HG03064 (cell line): Measurements from ENCODE around the gene TMEM266.
"Not testable (repeated sequence)": the region's sequence is repeated elsewhere in the genome, so short reads cannot be mapped to it uniquely, and the experiment has no call there.

ENCODE experiments used
- ATAC-seq: cut with Tn5 transposase; IDR thresholded peaks from one replicate; pipeline ENCODE4 v1.9.1; 2021; ENCODE audit warnings: low read depth; ENCODE audit not compliant: unreplicated experiment

TMEM266 gene, protein sequence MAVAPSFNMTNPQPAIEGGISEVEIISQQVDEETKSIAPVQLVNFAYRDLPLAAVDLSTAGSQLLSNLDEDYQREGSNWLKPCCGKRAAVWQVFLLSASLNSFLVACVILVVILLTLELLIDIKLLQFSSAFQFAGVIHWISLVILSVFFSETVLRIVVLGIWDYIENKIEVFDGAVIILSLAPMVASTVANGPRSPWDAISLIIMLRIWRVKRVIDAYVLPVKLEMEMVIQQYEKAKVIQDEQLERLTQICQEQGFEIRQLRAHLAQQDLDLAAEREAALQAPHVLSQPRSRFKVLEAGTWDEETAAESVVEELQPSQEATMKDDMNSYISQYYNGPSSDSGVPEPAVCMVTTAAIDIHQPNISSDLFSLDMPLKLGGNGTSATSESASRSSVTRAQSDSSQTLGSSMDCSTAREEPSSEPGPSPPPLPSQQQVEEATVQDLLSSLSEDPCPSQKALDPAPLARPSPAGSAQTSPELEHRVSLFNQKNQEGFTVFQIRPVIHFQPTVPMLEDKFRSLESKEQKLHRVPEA

DNA sequence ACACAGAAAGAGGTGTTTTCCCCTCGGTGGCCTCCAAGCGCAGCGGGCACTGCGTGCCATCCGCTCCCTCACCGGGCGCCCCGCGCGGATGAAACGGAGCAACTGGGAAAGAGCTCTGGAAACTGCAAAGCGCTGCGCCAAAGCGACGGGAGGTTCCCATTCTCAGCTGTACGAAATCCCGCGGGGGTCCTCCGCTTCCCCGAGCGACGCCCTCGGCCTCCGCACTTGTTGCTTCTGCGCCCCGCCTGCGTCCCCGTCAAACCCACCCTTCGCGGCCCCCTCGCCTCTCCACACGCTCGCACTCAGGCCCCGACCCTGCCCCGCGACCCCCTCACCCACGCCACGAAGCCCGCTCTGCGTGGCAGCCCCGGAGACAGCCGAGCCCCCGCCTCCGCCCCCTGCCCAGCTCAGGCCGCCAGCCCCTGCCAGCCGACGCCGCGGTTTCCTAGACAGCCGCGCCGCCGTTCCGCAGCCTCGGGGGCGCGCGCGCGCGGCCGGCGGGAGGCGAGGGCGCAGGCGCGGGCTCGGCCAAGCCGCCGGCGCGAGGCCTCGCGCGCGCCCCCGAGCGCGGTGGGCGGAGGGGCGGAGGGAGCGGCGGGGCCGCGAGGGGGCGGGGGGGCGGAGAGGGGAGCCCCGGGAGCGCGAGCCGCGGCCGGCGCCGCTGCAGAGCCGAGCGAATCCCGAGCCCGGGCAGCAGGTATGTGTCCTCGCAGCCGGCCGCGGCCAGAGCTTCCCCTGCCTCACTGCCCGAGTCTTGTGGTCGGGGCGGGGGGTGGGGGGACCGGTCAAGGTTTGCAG is at the start of gene TMEM266:
Gene TMEM266, plus strand, starts transcription at position 666 of the 798 bp plus-strand sequence. CDS start 74,279 bp downstream, outside the sequence.
- ATAC-seq: no peak

DNA sequence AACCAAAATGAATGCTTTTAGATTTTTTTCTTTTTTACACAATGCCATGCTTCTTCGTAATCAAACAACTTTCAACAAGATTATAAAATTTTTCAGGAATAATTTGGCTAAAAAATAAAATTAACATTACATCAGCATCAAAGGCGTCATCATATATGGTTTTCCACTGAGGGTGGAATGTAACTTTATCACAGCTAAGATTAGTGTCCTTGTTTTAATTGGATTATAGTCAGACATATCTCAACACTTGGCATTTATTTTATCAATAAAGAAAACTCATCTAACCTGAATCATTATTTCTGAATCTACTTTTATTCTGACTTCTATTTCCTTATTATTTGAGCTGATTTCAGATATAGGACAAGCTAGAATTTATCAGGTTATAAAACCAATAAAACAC is 49.2 kb upstream of the TMEM266 start:
- ATAC-seq: no peak

DNA sequence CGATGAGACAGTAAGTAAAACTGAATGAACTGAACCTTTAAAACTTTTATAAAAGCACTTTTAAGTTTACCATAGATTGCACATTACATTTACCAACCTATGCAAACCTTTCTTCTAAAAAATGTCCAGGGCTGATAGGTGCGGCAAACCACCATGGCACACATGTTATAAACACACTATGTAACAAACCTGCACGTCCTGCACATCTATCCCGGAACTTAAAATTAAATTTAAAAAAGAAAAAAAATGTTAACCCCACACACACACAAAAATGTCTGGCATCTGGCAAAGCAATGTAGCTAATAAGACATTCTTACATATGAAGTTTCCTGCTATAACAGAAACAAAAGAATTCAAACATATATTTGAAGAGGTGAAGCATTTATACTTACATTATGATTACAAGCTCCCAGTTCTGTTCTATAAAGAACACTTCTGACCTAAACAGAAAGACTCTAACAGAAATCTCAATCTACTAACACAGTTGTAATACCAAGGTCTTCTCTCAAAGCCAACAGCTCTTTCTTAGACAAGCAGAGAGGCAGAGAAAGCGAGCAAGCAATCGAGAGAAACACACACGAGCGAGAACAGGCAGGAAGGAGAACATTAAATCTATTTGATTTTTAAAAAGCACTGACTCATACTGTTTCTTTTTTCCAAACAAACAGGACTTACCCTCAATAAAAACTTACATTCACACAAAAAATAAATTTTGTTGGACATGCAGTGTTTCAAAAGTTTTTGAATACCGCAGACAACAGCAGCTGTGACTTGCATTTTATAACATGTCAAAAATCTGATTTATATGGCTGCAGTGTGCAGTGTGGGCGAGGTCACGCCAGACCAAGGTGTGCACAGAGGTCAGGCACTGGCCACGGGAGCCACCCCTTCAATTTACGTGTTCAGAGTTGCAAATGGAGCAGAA is 47.9 kb upstream of the TMEM266 start, which contains the start of gene NRG4:
Gene NRG4, minus strand, starts transcription at position 798 of the 925 bp plus-strand sequence. CDS start 1,194 bp downstream, outside the sequence.
- no peak for ATAC-seq

DNA sequence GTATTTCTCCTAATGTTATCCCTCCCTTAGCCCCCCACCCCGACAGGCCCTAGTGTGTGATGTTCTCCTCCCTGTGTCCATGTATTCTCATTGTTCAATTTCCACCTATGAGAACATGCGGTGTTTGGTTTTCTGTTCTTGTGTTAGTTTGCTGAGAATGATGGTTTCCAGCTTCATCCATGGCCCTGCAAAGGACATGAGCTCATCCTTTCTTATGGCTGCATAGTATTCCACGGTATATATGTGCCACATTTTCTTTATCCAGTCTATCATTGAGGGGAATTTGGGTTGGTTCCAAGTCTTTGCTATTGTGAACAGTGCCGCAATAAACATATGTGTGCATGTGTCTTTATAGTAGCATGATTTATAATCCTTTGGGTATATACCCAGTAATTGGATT is 46.3 kb upstream of the TMEM266 start:
- ATAC-seq: not testable (repeated sequence)

DNA sequence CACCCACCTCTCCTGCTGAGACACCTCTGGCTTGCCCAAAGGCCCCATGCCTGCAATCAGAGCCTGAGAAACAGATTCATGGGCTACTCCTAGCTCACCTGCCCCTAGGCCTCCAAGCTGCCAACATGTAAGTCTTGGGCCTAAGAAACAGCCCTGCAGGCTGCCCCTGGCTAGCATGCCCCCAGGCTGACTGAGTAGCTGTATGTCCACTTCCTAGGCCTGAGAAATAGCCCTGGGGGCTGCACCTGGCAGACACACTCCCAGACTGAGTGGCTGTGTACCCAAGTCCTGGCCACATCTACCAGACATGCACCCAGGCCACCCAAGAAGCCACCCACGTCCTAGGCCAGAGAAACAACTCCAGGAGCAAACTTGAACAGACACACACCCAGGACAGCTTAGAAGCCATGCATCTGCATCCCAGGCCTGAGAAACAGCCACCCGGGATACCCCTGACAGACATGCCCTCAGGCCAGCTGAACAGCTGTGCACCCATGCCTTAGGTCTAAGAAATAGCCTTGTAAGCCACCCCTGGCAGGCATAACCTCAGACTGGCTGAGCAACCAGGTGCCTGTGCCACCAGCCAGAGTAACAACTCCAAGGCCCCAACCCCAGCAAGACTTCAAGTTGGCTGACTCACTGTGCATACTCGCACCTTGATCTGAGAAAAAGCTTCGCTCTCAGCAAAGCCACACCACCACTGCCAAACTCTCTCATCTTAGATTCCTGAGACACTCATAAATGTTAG is 35.6 kb upstream of the TMEM266 start:
- ATAC-seq: no peak

DNA sequence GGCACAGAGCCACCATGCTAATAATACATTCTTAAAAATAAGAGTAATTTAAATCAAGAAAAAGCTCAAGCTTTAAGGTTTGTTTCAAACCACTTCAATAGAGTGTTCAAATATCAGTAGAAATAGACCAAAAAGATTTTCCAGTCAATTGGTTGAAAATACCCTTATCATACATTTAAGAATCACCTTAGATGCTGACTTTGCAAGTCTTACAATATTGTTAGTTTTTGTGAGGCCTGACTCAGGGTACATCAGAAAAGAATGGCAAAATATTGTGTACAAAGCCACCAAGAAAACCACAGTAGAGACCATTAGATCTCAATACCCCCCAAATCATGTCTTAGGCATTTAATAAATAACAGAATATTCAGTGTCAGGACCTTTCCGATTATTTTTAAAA is 27.7 kb upstream of the TMEM266 start:
- ATAC-seq: no peak

DNA sequence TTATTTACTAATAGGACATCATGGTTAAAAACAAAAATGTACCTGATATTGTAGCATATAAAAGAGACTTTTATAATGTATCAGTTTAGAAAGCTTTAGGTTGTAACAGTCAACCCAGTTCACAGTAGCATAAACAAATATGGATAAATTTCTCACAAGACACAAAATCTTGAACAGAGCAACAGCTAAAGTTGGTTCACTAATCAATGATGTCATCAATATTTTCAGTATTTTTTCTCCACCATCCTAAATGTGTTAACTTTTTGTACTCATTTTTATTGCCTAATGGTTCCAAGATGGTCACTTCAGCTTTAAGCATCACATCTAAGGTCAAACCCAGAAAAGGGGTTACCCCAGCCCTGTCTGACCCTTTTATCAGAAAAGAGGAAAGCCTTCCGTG is 26.3 kb upstream of the TMEM266 start:
- no peak for ATAC-seq

DNA sequence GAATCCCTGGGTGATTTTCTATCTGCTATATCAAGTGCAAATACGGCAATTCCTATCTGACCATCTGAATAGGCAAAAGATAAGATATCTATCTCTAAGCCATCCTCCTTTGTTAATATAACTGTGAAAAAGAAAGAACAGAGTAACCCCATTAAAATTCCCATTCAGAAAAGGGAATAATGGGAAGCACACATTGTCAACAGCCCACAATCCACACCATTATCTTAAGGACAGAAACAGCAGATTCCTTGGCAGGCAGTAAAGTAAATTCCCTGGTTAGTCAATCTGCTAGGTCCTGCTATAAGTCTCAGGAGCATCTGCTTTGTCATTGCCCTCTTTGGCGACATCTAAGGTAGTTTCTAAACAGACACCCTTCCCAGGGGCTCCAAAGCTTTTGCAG is 25.7 kb upstream of the TMEM266 start:
- ATAC-seq: no peak

DNA sequence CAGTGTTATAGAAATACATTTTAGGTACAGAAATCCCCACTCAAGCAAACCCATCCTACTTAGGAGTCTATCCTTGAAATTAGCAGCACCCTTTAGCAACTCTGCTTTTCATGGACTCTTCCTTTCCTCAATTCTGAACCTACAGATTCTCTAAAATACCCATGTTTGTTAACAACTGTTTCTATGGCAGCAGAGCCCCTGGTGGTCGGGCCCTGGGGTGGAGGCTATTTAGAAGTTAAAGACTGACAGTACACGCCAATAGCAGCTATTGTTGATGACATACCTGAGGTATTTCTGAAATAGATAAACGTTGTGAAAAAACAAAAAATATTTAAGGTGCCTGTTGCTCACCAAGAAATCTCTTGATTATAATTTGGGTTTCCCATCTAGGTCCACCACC is 24.2 kb upstream of the TMEM266 start:
- no peak for ATAC-seq

DNA sequence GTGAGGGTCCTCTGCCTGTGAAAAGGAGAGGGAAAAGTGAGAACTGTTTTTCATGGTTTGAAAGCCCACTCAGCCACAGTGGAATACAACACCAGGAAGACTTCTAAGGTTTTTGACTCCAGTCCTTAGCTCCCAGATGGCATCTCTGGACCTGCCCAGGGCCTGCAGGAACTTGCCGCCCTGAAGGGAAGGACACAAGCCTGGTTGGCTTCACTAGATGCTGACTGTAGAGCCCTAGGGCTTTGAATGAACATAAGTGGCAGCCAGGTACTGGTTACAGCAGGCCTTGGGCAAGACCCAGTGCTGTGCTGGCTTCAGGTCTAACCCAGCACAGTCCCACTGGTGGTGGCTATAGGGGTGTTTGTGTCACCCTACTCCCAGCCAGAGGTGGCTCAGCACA is 21.3 kb upstream of the TMEM266 start:
- no peak for ATAC-seq

DNA sequence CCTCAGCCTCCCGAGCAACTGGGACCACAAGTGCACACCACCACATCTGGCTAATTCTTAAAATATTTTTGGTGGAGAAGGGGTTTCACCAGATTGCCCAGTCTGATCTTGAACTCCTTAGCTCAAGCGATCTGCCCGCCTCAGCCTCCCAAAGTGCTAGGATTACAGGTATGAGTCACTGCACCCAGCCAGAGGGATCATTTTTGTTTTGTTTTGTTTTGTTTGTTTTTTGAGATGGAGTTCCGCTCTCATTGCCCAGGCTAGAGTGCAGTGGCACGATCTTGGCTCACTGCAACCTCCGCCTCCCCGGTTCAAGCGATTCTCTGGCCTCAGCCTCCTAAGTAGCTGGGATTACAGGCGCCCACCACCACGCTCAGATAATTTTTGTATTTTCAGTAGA is 5.6 kb upstream of the TMEM266 start:
- ATAC-seq: not testable (repeated sequence)

DNA sequence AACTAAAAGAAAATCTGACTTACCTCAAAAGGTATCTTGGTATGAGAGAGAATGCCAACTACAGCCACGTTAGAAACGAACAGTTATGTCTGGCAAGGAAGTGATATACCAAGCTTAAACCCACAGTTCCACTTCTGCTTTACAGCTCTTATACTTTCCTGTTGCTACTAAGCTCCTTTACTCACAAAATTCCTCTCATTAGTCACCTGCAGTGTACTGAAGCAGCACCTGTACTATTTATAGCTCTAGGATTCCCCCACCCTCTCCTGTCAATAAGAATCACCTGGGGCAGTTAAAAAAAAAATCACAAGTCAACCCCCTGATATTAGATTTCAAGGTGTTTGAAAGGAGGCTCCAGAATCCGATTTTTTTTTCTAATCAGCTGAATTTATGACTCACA is 2.9 kb upstream of the TMEM266 start:
- ATAC-seq: peak; percentile 61

DNA sequence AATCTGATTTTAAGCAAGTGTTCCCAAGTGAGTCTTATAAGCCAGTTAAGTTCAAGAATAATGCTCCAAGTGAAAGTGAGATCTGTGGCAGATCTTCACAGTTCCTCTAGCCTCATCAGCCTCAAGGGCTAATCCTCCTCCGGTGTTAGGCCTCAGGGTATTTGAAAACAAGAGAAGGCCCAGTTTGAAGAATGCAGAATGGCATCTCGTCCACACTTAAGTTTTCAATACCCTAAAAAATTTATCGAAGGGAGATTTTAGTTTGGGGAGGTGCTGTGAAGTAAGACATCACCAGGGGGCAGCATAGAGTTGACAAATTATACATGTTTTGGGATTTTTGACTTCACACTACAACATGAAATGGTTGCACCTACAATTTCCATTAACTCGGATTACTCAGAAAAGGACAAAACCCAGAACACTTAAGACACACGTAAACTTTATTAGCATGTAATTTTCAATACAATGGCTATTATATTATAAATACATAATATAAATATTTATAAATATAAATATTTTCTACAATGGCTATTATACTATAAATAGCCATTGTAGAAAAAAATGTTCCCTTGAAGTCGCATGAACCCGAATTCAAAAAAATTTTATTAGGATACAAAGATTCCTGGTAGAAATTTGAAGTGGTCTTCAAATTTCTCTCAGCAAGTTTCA is 2.3 kb upstream of the TMEM266 start:
- ATAC-seq: peak; percentile 21

DNA sequence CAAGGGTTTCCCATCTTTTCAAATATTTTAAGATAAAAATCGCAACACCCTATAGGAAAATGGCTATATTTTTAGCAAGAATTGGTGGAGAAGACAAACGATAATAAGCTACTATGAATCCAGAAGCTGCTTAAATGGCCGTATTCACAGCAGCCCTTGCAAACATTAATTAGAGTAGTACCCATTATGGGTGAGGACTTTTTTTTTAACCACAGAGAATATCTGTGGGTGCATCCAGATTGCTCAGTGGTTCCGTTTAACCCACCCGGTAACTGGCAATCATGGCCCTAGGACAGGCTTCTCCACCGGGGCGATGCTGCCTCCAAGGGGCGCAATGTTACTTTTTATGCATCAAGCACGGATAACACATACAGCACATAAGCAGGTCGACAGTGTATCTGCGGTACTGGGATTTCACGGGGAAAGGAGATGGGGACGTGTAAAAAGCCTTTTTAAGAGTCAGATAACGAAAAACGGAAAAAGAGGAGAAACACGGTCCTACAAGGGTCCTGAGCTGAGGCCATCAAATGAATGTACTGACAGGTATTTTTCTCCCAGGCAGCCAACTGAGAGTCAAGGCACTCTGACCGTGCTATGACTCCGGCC is 968 bp upstream of the TMEM266 start:
- ATAC-seq: no peak

DNA sequence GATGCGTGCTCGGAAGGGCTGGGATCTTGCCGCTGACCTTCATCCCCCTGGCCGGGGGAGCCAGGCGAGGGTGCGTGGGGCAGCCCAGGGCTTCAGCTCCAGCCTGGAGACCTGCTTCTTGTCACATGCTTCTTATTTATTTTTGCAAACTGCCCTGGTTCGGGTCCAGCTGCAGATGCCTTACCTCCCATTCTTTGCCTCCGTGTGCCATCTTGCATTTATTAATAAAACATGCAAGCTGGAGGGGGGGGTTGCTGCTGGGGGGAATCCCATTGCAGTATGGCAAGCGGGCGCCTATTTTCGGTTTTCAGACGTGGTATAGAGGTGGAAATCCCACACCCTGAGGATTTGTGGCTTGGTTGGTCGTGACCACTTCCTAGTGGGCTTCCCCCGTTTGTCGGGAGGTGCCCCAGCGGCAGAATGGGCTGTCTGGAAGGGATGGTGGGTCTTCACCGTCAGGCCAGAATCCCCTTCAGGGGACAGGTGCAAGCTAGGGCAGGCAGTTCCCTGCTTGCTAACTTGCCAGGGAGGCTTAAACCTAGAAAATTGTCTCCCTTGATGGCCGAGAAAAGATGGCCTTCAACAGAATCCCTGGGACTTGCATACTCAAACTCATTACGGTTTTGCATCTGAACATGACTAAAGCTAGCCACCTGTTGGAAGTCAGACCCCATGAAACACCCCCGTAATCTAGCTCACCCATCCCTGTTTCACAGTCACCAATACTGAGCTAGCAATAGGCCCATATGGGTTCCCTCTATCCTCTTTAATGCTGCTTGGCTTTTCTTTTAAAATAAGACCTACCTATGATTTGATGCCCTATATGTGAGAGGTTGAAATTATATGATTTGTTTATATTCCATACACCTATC is 569 bp downstream of the TMEM266 start:
- ATAC-seq: no peak

DNA sequence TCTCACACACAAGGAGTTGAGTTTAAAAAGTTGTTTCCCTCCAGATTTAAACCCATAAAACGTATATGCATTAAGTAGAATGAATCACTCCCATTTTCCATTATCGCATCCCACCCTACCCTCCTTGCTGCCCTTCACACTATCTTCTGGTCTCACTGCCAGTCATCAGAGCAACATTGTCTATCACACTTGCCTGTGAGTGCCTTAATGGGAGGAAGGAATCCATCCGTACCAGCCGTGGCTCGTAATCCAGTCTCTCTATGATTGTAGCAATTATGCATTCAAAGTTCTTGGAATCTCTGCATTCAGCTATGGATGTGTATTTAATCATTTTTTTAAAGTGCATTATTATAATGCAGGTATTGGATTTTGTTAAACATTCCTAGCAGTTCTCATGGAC is 1.9 kb downstream of the TMEM266 start:
- no peak for ATAC-seq

DNA sequence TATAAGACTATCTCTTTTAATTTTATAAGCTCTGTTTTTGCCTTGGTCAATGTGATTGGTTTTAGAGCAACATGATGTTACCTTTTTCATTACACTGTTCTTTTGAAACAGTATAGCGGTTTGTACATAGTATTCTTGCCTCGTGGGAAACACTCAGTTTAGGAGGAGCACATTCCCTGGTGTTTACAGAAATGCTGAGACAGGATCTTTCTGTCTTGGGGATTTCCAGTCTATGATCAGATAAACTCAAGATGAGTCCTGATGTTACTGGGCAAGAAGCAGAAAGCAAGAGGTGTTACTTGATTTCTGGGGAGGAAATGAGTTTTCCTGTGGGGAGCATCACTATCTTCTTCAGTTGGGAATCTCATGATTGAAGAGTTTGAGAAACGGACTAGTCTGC is 2.5 kb downstream of the TMEM266 start:
- ATAC-seq: no peak

DNA sequence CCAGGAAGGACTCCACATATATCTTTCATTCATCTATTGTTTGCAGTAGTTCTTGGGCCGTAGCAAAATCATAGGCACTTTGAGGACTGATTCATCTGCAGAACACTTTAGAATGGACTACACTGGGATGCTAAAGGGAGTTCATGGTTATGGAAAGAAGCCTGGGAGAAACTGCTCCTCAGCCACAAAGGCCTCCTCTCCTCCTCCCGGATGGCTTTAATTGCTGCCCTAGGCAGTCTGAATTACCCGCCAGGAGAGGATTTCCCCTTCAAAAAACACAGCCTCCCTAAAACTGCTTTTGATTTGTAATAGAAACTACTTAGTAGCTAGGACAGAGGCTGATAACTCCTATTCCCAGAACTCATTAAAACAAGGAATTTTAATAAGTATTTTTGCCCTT is 4.6 kb downstream of the TMEM266 start:
- ATAC-seq: no peak
